Trophoblast cell (in vitro differentiated cells and primary cell): ENCODE measurements around the gene DIP2B.

Experiments
- DNase-seq, 2 donors: peaks; one replicate each; pipeline ENCODE4 v3.0.0-alpha.2; 2016
- H2AFZ ChIP-seq: 2 replicates; pipeline ENCODE4 v1.6.1; 2013; ENCODE audit warnings: low read length, moderate library complexity, mild to moderate bottlenecking; ENCODE audit not compliant: insufficient read depth, poor library complexity
- H2AK5ac ChIP-seq: 2 replicates; pipeline ENCODE4 v1.6.1; 2013; ENCODE audit warnings: mild to moderate bottlenecking, low read length
- H2BK120ac ChIP-seq: 2 replicates; pipeline ENCODE4 v1.6.1; 2013; ENCODE audit warnings: low read length, mild to moderate bottlenecking, moderate library complexity; ENCODE audit not compliant: insufficient read depth, poor library complexity
- H2BK12ac ChIP-seq: 2 replicates; pipeline ENCODE4 v1.6.1; 2013; ENCODE audit warnings: mild to moderate bottlenecking, low read length, moderate library complexity
- H2BK5ac ChIP-seq: 2 replicates; pipeline ENCODE4 v1.6.1; 2013; ENCODE audit warnings: low read length, low read depth, moderate library complexity, mild to moderate bottlenecking; ENCODE audit not compliant: poor library complexity
- H3K14ac ChIP-seq: 2 replicates; pipeline ENCODE4 v1.6.1; 2013; ENCODE audit warnings: mild to moderate bottlenecking, low read length
- H3K18ac ChIP-seq: 2 replicates; pipeline ENCODE4 v1.6.1; 2013; ENCODE audit warnings: mild to moderate bottlenecking, low read length
- H3K23ac ChIP-seq: 2 replicates; pipeline ENCODE4 v1.6.1; 2013; ENCODE audit warnings: low read length
- H3K27ac ChIP-seq: 2 replicates; pipeline ENCODE4 v1.5.1; 2013; ENCODE audit warnings: low read depth, mild to moderate bottlenecking, inconsistent platforms, low read length, moderate library complexity
- H3K27me3 ChIP-seq: 2 replicates; pipeline ENCODE4 v1.6.1; 2013; ENCODE audit warnings: inconsistent platforms, mild to moderate bottlenecking, low read length, moderate library complexity; ENCODE audit not compliant: insufficient read depth
- H3K36me3 ChIP-seq, 2 experiments: 1 replicate in 1 of 2; 2 replicates in 1 of 2; pipeline ENCODE4 v1.6.1; 2013; ENCODE audit warnings: low read length in 2 of 2, mild to moderate bottlenecking in 2 of 2, moderate library complexity in 1 of 2; ENCODE audit not compliant: insufficient read depth in 2 of 2, control insufficient read depth in 1 of 2
- H3K4ac ChIP-seq: 2 replicates; pipeline ENCODE4 v1.6.1; 2013; ENCODE audit warnings: low read depth, mild to moderate bottlenecking, low read length, moderate library complexity
- H3K4me1 ChIP-seq, 2 experiments: 1 replicate in 1 of 2; 2 replicates in 1 of 2; pipeline ENCODE4 v1.6.1; 2013; ENCODE audit warnings: low read length in 2 of 2, mild to moderate bottlenecking in 2 of 2, moderate library complexity in 1 of 2; ENCODE audit not compliant: insufficient read depth in 2 of 2, control insufficient read depth in 1 of 2
- H3K4me2 ChIP-seq: 2 replicates; pipeline ENCODE4 v1.6.1; 2013; ENCODE audit warnings: inconsistent platforms, mild to moderate bottlenecking, low read length, moderate library complexity
- H3K4me3 ChIP-seq: 2 replicates; pipeline ENCODE4 v1.5.1; 2013; ENCODE audit warnings: mild to moderate bottlenecking, low read depth, low read length, inconsistent platforms
- H3K79me1 ChIP-seq: one replicate; pipeline ENCODE4 v1.6.1; 2013; ENCODE audit warnings: low read length
- H3K79me2 ChIP-seq: 2 replicates; pipeline ENCODE4 v1.6.1; 2013; ENCODE audit warnings: low read length, mild to moderate bottlenecking; ENCODE audit not compliant: control insufficient read depth, insufficient read depth, poor library complexity
- H3K9ac ChIP-seq: 2 replicates; pipeline ENCODE4 v1.6.1; 2013; ENCODE audit warnings: mild to moderate bottlenecking, low read length
- H3K9me3 ChIP-seq: 2 replicates; pipeline ENCODE4 v1.6.1; 2013; ENCODE audit warnings: low read depth, mild to moderate bottlenecking, control low read depth, inconsistent platforms, low read length; ENCODE audit not compliant: insufficient read depth
- H4K12ac ChIP-seq: 2 replicates; pipeline ENCODE4 v1.6.1; 2013; ENCODE audit warnings: low read depth, mild to moderate bottlenecking, low read length, moderate library complexity
- H4K8ac ChIP-seq: 2 replicates; pipeline ENCODE4 v1.6.1; 2013; ENCODE audit warnings: low read depth, mild to moderate bottlenecking, low read length, moderate library complexity
- H4K91ac ChIP-seq: one replicate; pipeline ENCODE4 v1.6.1; 2013; ENCODE audit warnings: low read depth, mild to moderate bottlenecking, low read length, moderate library complexity
- WGBS: extraction: QIAGEN DNeasy Blood & Tissue Kit; methylation state at CpG from one replicate; pipeline ENCODE4 v1.1.7; 2013; ENCODE audit warnings: missing lambda C conversion rate; ENCODE audit not compliant: insufficient read length, insufficient coverage; ENCODE audit errors: extremely low coverage; 5-methylcytosine and 5-hydroxymethylcytosine counted together

DIP2B gene

DNA sequence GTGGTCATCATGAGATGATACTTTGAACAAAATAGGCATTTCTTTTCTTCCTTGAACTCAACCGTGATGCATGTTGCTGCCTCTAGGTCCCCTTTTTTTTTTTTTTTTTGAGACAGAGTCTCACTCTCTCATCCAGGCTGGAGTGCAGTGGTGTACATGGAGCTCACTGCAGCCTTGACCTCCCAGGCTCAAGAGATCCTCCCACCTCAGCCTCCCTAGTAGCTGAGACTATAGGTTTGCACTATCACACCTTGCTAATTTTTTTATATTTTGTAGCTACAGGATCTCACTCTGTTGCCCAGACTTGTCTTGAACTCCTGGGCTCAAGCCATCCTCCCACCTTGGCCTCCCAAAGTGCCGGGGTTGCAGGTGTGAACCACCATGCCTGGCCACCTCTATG is 20.6 kb downstream of the DIP2B start:
- no peak overlapping the region for H3K27ac ChIP-seq
- H3K23ac ChIP-seq: no peak overlapping the region
- no peaks in the 10 kb centered on the region for H3K79me1 ChIP-seq
- no peak overlapping the region for H2AFZ ChIP-seq
- no peaks in the 10 kb centered on the region for H3K27me3 ChIP-seq
- no peak overlapping the region for H2BK5ac ChIP-seq
- peaks cover 4 to 11% of the 10 kb centered on the region in 2 experiments for H3K4me1 ChIP-seq
- no peak overlapping the region for H2BK12ac ChIP-seq
- H4K12ac ChIP-seq: no peak overlapping the region
- no peak overlapping the region for H3K9ac ChIP-seq
- H3K14ac ChIP-seq: no peak overlapping the region
- no peak overlapping the region for H4K91ac ChIP-seq
- peaks cover 3 to 6% of the 10 kb centered on the region in 2 experiments for H3K36me3 ChIP-seq
- H2AK5ac ChIP-seq: no peak overlapping the region
- no peak overlapping the region for H3K4me2 ChIP-seq
- H3K4me3 ChIP-seq: no peak overlapping the region
- WGBS: no CpG with 5 or more reads among the region's 2 CpGs
- peak overlapping the region; percentile 15 for H3K4ac ChIP-seq
- no peaks in the 10 kb centered on the region for H3K9me3 ChIP-seq
- DNase-seq: no peak
- H3K18ac ChIP-seq: no peak overlapping the region
- no peak overlapping the region for H2BK120ac ChIP-seq
- no peak overlapping the region for H4K8ac ChIP-seq
- H3K79me2 ChIP-seq: peaks cover 8% of the 10 kb centered on the region

DNA sequence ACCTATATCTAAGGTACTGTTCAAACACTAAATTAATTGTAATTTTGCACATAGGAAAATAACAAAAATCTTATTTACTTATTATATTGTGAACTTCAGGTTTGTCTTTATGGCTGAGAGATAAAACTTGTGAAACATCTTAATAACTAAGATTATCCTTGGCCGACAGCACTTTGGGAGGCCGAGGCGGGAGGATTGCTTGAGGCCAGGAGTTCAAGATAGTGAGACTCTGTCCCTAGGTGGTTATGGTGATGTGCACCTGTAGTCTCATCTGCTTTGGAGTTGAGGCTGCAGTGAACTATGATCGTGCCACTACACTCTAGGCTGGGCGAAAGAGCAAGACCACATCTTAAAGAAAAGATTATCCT is 22.6 kb downstream of the DIP2B start:
- no peak overlapping the region for H3K9ac ChIP-seq
- peaks cover 3 to 6% of the 10 kb centered on the region in 2 experiments for H3K36me3 ChIP-seq
- no peak overlapping the region for H3K4me2 ChIP-seq
- H2AFZ ChIP-seq: no peak overlapping the region
- no peak overlapping the region for H3K18ac ChIP-seq
- no CpG with 5 or more reads among the region's 5 CpGs for WGBS
- peak overlapping the region; percentile 89 for H3K4ac ChIP-seq
- no peak for DNase-seq
- no peak overlapping the region for H3K14ac ChIP-seq
- no peak overlapping the region for H2BK12ac ChIP-seq
- no peak overlapping the region for H2BK120ac ChIP-seq
- no peak overlapping the region for H4K91ac ChIP-seq
- H3K4me1 ChIP-seq: peaks cover 9 to 24% of the 10 kb centered on the region in 2 experiments
- H4K8ac ChIP-seq: no peak overlapping the region
- H3K27ac ChIP-seq: no peak overlapping the region
- no peak overlapping the region for H2AK5ac ChIP-seq
- H3K79me1 ChIP-seq: peaks cover 5% of the 10 kb centered on the region
- no peak overlapping the region for H3K23ac ChIP-seq
- H2BK5ac ChIP-seq: no peak overlapping the region
- H3K9me3 ChIP-seq: no peaks in the 10 kb centered on the region
- peaks cover 5% of the 10 kb centered on the region for H3K79me2 ChIP-seq
- no peak overlapping the region for H3K4me3 ChIP-seq
- H3K27me3 ChIP-seq: no peaks in the 10 kb centered on the region
- H4K12ac ChIP-seq: no peak overlapping the region

DNA sequence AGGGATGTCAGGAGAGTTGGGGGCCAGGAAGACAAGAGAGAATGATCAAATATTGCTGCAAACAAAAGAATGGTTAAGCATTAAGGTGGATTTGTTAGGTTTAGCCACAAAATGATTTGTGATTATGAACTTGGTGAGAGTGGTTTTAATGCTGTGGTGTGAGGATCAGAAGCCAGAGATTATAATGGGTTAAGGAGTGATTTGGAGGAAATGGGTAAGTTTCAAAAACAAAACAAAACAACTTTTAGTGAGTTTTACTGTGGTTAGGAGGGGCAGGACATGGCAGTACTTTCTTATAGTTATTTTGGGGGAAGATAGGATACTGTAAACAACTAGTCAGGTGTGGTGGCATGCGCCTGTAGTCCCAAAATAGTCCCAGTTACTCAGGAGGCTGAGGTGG is 24.0 kb downstream of the DIP2B start:
- Histone ChIP-seq H3K4me2 (no peak overlapping the region), H2BK12ac (no peak overlapping the region), H3K27me3 (no peaks in the 10 kb centered on the region), H3K9me3 (no peaks in the 10 kb centered on the region), H2BK5ac (no peak overlapping the region), H3K9ac (no peak overlapping the region), H3K4me1 (peaks cover 13 to 32% of the 10 kb centered on the region in 2 experiments), H2BK120ac (no peak overlapping the region), H3K23ac (no peak overlapping the region), H3K27ac (no peak overlapping the region), H3K79me1 (peaks cover 8% of the 10 kb centered on the region), H2AFZ (no peak overlapping the region), H4K12ac (no peak overlapping the region), H3K4ac (no peak overlapping the region), H3K36me3 (peaks cover 3 to 6% of the 10 kb centered on the region in 2 experiments), H2AK5ac (no peak overlapping the region), H4K8ac (no peak overlapping the region), H3K18ac (no peak overlapping the region), H3K79me2 (peaks cover 5% of the 10 kb centered on the region), H3K4me3 (no peak overlapping the region), H3K14ac (no peak overlapping the region), H4K91ac (no peak overlapping the region)
- DNase-seq: no peak
- WGBS: no CpG with 5 or more reads among the region's 1 CpG

DNA sequence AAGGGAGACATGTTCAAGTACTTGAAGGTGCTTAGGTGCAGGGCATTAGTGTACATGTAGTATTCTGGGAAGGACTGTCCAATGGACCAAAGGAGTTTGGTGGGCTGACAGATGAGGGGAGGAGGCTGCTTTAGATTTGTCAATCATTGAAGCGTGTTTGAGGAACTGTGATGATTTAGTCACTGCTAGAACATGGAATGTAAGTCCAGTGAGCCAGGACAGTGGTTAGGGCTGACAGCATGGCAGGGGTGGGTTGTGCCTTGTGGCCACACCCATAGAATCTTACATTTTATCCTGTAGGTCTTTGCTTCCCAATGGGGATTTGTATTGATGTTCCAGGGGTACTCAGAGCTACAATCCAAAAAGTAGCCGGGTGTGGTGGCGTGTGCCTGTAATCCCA is 24.6 kb downstream of the DIP2B start:
- WGBS: no CpG with 5 or more reads among the region's 3 CpGs
- no peak overlapping the region for H4K8ac ChIP-seq
- no peak overlapping the region for H3K4me3 ChIP-seq
- no peak overlapping the region for H4K91ac ChIP-seq
- H3K4ac ChIP-seq: peak overlapping the region; percentile 2
- H3K27ac ChIP-seq: no peak overlapping the region
- H2AFZ ChIP-seq: no peak overlapping the region
- H3K18ac ChIP-seq: no peak overlapping the region
- H2BK120ac ChIP-seq: no peak overlapping the region
- H3K4me1 ChIP-seq: peaks cover 13 to 32% of the 10 kb centered on the region in 2 experiments
- H2BK12ac ChIP-seq: no peak overlapping the region
- peaks cover 3 to 6% of the 10 kb centered on the region in 2 experiments for H3K36me3 ChIP-seq
- H3K14ac ChIP-seq: no peak overlapping the region
- no peaks in the 10 kb centered on the region for H3K27me3 ChIP-seq
- H3K4me2 ChIP-seq: no peak overlapping the region
- no peak overlapping the region for H3K23ac ChIP-seq
- no peak overlapping the region for H4K12ac ChIP-seq
- no peak overlapping the region for H2AK5ac ChIP-seq
- peaks cover 1% of the 10 kb centered on the region for H3K79me2 ChIP-seq
- peaks cover 8% of the 10 kb centered on the region for H3K79me1 ChIP-seq
- H3K9me3 ChIP-seq: no peaks in the 10 kb centered on the region
- no peak overlapping the region for H3K9ac ChIP-seq
- DNase-seq: no peak
- H2BK5ac ChIP-seq: no peak overlapping the region
